GM21737 (cell line): ENCODE data around the gene SEC11C.
"Not testable (repeated sequence)": the region's sequence is repeated elsewhere in the genome, so short reads cannot be mapped to it uniquely, and the experiment has no call there.

Source experiments
- ATAC-seq: cut with Tn5 transposase; IDR thresholded peaks from one replicate; pipeline ENCODE4 v1.9.1; 2021; ENCODE audit warnings: mild to moderate bottlenecking, moderate library complexity; ENCODE audit not compliant: unreplicated experiment

SEC11C gene

DNA sequence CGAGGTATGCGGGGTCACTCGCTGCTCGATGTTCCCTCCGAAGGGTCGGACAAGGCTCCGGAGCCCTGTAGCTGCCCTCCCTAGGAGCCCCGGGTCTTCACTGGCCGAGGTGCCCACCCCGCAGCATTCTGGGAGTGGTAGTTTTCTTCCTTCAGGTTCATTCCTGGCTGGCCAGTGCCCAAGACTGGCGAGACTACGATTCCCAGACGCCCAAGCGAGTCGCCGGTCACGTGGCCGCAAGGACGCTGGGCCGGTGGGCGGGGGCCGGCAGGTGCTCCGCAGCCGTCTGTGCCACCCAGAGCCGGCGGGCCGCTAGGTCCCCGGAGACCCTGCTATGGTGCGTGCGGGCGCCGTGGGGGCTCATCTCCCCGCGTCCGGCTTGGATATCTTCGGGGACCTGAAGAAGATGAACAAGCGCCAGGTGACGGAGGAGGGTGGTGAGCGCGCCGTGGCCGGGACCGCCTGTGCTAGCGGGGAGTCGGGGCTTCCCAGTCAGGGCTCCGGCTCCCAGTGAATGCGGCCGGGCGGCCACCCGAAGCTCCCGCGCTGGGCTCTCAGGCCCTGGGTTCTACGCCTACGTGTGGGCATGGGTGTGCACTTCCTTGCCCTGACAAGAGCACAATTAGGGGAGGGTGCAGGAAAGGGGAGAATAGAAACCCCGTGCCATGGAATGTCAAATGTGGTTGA is at the start of gene SEC11C:
SEC11C (plus strand) TSS at position 270 of the 687 bp plus-strand sequence; CDS start at position 335, 65 bp downstream.
- peak; percentile 83 for ATAC-seq

DNA sequence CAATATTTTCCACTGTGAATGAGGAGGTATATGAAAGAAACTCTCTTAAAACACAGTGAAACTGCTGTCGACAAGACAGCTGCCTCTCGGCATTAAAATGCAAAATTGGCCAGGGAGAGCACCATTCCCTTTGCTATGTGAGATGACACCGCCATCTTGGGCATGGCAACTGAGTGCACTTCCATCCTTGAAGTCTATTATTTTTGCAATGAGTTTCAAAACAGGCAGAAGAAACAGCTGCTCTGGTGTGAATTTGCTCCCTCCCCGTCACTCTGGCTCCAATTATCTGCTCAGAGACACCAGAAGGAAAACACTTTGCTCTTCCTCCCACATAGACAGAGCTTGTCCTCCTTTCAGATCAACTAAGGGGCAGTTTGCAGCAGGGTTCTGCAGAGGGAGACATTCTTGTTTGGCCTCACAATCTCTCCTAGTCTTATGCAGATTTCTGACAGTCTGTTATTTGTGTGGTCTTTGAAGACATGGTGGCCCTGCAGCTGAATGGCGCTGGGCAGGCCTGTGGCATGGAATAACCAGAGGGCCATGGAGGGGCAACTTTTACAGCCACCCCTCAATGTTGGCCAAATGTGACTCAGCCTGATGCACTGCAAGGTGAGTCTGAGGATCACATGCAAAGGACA is 48.6 kb upstream of the SEC11C start:
- no peak for ATAC-seq

DNA sequence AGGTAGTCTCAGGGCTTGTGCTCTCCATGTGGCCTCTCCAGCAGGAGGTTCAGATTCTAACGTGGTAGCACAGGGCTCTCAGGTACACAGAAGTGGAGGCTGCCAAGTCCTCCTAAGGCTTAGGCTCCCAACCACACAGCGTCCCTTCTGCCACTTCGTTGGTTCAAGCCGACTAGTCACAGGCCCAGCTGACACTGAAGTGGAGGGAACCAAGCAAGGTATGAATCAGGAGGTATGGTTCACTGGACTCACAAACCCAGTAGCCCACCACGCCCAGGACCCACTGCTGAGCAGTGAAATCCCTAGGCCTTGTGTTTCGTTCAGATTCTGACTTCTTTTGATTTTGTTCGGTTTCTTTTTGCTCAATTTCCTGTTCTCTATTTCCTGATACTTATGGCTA is 46.0 kb upstream of the SEC11C start:
- ATAC-seq, result no peak

DNA sequence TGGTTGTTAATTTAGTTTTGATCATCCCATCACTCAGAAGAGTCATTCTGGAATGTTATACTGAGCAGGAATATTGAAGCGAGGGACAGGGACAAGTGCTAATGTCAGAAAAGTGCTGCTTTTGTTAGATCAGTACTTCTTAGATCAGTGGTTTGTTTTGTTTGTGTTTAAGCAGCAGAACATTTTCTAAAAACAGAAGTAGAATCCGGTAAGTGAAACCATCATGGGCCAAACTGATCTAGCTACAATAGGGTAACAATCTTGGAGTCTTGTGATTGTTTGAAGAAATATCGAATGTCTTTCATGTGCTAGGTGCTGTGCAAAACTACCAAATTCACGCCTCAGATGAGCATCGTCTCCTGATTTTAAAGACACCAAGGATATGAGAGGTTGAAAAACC is 45.1 kb upstream of the SEC11C start:
- ATAC-seq, result no peak

DNA sequence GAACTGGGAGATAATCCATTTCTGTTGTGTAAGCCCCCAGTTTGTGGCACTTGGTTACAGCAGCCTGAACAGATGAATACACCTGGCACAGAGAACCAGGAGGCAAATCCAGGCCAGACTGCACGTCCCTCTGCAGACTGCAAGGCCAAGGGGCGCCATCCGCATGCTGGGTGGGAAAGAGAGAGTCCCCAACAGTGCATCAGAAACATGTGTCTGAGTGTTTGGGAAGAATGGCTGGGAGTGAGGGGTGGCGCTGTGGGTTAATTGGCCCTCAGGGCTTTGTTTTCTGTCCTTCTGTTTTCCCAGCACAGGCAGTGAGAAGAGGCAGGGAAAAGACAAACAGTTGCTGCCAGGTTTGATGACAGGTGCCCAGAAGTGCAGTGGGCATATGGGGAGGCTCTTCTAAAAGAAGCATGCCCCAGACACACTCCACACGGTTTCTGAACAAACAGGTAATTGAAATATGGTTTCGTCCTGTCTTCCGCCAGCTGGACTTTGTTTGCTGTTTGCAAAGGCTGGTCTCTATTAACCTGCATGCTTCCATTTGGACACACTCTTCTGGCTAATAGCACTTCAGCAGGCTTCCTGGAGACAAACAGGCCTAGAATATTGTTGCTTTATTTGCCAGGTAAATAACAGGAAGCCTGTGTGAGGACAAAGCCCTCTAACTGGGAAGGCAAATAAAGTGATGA is 43.4 kb upstream of the SEC11C start:
- no peak for ATAC-seq

DNA sequence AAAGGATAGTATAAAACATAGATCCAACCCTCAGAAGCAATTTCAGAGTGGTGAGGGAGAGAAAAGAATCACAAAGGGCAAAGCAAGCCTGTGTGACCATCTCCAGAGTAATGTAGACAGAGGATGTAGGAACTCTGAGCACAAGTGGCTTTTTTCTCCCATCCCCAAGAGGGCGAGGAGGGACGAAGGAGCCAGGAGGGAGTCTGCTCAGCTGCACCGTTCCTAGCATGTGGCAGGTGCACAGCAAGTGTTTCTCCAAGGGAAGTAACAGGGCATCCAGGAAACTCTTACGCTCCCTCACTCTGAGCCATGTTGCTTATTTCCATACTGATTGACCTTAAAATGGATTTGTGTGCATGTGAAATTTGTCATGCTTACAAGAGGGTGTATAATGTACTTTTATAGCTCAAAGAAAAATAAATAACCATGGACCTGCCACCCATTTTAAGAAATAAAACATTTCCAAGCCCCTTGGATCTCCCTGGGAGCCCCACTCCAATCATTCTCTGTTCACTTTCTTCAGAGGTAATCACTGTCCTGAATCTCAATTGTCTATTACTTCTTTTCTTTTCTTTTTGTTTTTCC is 37.8 kb upstream of the SEC11C start:
- ATAC-seq, result no peak

DNA sequence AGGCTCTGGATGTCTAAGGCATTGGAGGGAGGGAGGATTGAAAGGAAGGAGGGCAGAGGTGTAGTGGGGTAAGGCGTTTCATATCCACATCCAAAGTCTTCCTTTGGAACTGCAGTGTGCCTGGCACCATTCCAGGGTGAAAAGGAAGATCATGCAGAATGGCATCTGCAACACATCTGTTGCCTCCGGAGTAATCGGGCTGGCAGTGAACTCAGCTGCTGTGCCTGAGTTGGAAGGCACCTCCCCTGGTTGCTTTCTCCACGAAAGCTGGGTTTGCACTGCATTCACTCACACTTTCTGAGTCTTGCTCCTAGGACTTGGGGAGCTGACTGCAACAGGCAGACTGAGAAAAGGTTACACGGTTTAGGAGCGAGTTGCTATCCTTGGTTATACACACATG is 30.3 kb upstream of the SEC11C start:
- ATAC-seq, result no peak

DNA sequence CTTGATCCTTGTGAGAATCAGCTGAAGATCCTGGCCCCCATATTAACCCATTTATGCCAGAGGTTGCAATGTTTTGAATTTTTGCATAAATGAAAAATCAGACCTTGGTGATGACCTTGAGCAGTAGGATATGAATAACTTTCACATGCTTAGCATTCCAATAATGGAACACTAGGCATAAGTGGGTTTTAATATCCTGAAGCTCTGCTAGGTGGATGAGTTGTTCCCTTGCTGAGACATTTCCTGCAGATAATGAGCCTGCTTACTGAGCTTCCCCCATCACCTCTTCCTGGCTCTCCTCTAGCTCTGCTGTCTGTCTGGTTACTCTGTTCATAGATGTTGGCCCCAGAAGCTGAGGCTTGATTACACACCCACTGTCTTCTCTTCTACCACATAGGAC is 25.5 kb upstream of the SEC11C start:
- no peak for ATAC-seq

DNA sequence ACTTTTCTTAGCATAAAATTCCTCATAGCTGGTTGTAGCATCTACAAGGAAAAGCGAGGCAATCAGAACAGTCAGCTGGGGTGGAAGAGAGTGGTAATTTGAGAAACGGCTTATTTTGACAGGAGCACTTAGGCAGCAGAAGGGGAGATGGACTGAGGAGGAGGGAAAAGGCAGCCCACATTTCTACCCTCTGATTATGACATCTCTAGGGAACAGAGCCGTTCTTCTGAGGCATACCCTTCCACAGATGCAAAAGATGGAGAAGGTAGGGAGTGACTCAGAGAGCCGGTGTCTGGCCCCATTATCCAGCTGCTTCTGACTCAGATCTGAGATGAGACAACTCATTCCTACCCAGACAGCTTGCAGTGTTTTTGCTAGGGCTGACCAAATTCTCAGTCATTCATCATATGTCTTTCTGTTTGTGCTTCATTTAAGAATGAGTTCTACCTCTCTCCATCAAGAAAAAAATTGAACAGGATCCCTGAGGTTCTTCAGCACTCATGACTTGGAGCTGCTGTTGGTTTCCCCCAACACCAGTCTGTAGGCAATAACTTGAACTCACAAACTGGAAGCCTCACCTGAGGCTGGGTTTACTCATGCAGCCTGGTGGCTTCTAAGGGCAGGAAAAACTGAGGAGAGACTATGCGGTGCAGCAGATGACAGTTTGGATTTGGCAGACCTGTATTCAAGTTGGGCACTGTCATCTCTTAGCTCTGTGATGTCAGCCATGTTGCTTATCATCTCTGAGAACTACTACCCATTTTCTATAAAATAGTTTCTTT is 15.9 kb upstream of the SEC11C start:
- ATAC-seq, result no peak

DNA sequence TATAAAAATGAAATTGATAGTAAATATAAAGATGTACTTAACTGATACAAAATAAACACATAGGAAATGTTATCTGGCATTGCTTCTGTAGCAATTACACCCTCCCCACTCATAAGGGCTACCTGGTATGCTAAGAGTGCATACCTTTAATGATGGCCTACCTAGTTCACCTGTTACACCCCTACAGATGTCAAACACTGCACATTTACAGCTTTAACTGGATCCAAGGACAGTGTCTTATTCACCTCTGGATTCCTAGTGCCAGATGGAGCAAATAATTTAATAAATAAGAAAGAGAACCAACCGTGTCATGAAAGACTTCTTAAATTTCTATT is 15.3 kb upstream of the SEC11C start:
- ATAC-seq, result no peak

DNA sequence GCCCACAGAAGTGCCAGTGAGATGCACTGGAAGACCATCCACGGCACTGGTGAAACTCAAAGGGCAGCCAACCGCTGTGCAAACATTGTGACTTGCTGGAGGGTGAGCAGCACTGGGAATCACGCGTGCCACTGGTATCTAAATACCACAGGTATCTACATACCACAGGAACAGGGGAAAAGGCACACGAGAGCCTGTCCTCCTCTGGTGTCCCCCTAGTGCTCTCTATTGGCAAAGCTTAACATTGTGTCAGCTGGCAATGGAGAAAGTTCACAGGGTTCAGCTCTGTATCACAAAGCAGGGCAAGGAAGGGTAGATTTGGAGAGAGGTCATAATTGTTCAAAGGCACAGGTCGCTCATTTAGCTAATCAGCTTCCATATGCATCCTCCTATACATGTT is 12.6 kb upstream of the SEC11C start:
- no peak for ATAC-seq

DNA sequence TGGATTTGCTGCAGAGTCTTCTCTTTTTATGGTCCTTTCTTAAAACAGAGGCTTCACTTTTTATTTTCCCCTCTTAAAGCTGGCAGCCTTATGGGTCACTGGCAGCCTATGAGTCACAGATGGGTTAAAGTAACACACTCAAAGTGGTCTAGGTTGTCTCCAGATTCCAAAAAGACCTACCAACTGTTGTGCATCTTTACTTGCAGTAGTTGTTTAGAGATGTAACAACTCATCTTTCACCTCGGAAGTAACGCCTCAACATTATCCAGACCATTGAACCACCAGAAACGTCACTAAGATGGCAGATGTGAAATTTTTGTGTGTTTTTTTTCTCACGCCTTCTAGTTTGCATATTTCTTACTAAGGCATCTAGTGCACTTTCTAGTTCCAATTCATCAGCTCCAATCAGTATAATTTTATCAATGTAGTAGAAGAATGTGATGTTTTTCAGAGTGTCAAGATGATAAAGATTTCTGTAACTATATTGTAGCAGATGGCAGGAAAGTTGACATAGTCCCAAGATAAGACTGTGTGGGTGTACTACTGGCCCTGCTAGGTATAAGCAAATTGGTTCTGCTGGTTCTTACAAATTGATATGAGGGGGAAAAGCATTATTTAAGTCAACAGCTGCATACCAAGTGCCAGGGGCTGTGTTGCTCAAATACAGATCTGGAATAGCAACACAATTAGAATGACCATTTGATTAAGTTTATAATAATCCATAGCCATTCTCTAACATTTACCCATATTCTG is 9.6 kb upstream of the SEC11C start:
- ATAC-seq, result no peak

DNA sequence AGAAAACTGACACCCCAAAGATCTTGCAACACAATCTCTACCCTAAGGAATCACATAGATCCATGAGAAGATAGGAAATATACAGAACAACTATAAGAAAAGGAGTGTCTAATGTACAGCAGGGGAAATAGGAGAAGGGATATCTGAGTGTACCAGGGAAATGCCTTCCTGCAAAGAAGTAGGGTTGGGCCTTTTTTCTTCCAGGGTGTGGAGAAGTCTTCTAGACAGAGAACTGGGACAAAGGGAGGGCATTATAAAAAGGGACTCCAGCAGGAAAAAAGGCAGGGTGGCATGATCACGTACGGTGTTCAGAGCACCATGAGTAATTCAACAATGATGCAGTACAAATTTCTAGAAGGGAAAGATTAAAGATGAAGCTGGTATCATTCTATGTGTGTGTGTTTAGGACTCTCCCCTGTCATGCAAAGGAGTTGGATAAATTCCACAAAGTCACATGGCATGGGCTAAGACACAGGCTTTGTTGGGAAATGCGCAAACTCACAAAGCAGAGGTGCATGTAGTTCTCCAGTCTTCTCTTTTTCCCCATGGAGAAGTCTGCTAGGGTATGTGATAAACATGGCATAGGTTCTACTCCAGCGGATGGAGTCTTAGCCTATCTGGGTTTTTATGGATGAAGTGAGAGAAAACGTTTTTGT is 6.7 kb upstream of the SEC11C start:
- ATAC-seq, result no peak

DNA sequence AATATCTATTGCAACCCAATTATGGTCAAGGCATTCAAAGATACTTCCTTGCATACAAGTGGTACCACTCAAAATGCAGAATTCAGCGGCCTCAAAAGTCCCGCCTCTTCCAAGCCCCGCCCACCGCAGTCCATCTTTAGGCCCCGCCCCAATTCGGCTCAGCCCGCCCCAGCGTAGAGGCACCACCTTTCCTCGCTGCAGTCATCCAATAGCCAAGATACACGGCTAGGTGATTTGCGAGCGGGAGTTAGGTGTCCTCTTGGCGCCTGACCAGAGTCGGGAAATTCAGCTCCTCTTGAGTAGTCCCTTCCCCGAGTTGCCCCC is 431 bp upstream of the SEC11C start:
- ATAC-seq, result peak; percentile 73

DNA sequence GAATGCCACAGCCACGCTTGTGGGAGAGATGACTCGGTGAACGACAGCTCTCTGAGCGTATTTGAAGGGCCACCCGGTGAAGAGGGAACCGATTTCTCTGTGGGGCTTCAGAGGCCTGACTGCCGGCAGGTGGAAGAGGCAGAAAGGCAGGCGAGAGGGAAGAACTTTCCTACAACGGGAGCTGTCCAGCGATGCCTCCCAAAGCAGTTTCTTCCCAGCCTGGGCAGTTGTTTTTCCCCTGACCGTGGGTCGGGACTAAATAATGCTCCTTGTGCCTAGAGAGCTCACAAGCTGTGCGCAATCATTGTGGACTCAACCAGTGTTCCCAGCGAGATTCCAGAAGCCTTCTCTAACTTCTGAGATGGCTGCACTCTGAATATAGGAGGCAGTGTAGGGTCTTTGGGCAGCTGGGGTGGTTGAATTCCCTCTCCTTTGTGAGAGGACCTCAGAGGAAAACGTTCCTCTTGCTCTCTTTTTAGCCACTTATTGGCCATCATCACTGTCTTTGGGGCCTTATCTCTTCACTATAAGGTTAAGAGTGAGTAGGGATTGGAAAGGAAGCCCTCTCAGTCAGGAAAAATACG is 710 bp downstream of the SEC11C start:
- ATAC-seq, result no peak

DNA sequence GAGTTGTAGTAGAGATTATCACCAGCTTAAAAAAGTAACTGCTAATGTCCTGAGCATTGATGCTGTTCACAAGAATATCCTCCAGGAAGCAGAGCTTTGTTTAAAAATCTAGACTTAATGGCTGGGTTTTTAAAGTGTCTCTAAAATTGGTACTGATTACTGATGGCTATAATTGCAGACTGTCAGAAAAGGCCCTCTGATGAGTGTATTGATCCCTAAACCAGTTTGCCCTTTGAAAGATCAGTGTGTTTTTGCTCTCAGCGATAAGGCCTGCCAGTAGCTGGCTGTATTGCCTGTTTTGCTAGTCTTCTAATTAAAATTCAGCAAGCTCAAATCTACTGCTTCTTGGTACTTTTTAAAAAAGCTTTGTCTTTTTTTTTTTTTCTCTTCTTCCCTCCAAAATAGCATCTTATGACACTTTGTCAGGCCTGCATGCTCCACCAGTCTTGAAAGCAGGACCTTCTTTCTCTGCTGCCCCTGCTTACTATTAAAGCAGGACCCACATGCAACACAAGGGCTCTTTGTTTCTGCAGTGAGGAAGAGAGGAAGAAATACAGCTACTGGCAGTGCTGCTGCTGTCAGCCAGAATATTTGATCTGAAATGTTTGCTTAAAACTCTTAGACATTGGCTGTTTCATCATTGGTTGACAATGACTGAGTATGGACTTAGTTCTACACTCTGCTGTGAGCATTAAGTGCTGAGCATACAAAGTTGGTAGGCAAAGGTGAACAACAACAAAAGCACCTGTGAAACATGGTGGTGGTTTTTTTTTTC is 1.8 kb downstream of the SEC11C start:
- ATAC-seq, result no peak

DNA sequence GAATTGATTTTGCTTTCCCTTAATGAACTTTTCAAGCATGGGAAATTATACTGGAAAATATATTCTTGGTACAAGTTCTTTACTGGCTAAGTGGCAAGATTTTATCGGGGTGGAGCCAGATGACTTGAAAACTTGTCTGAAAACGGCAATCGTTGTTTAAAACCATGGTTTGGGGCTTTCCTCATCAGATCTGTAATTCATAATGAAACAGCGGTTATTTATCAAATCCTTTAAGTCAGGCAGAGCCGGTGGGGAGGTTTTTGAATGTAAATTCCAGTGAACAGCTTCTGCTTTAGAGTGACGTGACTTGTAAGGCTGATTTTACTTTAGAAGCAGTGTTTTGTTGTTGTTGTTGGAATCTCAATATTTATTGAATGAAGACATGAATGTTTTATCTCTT is 2.6 kb downstream of the SEC11C start:
- ATAC-seq, result no peak

DNA sequence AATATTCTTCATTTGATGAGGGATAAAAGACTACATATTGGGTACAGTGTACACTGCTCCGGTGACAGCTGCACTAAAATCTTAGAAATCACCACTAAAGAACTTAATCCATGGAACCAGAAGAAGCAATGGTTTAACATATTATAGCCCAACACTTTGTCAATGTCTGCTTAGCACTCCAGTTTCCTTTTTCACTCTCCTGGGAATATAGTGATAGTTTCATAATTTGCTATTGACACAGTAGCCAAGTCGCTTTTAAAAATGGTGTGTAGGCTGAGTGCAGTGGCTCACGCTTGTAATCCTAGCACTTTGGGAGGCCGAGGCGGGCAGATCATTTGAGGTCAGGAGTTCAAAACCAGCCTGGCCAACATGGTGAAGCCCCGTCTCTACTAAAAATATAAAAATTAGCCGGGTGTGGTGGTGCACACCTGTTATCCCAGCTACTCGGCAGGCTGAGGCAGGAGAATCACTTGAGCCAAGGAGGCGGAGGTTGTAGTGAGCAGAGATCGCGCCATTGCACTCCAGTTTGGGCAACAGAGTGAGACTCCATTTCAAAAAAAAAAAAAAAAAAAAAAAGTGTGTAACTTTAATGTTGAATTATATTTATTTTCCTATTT is 3.2 kb downstream of the SEC11C start:
- not testable (repeated sequence) for ATAC-seq

DNA sequence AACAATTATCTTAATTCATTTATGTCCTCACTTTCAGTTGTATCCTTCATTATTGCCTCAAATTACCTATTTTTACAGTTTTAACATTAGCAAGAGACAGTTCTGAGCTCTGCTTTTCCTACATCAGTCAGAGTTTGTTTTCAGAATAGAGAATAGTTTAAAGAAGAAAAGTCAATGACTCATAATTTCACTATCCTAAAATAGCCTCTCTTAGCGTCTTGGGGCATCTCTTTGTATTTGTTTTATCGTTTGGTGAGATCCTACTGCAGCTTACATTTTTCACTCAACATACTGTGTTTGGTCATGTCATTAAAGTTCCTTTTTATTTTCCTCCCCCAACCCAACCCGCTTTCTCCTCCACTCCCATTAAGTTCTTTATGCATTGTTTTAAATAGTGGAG is 3.8 kb downstream of the SEC11C start:
- ATAC-seq, result no peak
